GM23248 (cell line): ENCODE data around the gene OR2AE1. TPM values are rescaled to one million over a fixed set of nuclear protein-coding genes. Genes with fewer than 3 reads are reported as not detected.
A peak's percentile ranks its signal among the peaks of the same experiment; 100 is the strongest.
"Not testable (repeated sequence)": the region's sequence is repeated elsewhere in the genome, so short reads cannot be mapped to it uniquely, and the experiment has no call there.

Experiments used
- DNase-seq: peaks from one replicate; pipeline ENCODE4 v3.0.0-alpha.2; 2015
- H2AFZ ChIP-seq: fragments of 200-600 bp; sonication (generic); 2 replicates; pipeline ENCODE4 v1.6.1; 2016; ENCODE audit warnings: antibody characterized with exemption
- H3F3A ChIP-seq: fragments of 200-600 bp; sonication (generic); 2 replicates; pipeline ENCODE4 v1.6.1; 2016; ENCODE audit warnings: mild to moderate bottlenecking, antibody characterized with exemption, mixed run types; ENCODE audit not compliant: insufficient read depth
- H3K27ac ChIP-seq: fragments of 200-600 bp; sonication (generic); 2 replicates; pipeline ENCODE4 v1.5.1; 2016; ENCODE audit warnings: mild to moderate bottlenecking
- H3K27me3 ChIP-seq: fragments of 200-600 bp; sonication (generic); replicated peaks from 2 replicates; pipeline ENCODE4 v1.6.1; 2016; ENCODE audit warnings: mild to moderate bottlenecking; ENCODE audit not compliant: insufficient read depth
- H3K36me3 ChIP-seq: fragments of 200-600 bp; sonication (generic); 2 replicates; pipeline ENCODE4 v1.6.1; 2016; ENCODE audit warnings: low read depth, mild to moderate bottlenecking
- H3K4me1 ChIP-seq: fragments of 200-600 bp; sonication (generic); 2 replicates; pipeline ENCODE4 v1.6.1; 2016; ENCODE audit warnings: mild to moderate bottlenecking; ENCODE audit not compliant: insufficient read depth
- H3K4me2 ChIP-seq: fragments of 200-600 bp; sonication (generic); one replicate; pipeline ENCODE4 v1.6.1; 2016; ENCODE audit warnings: mild to moderate bottlenecking; ENCODE audit not compliant: unreplicated experiment
- H3K4me3 ChIP-seq: fragments of 200-600 bp; sonication (generic); 2 replicates; pipeline ENCODE4 v1.5.1; 2016; ENCODE audit warnings: mild to moderate bottlenecking
- H3K79me2 ChIP-seq: fragments of 200-600 bp; sonication (generic); 2 replicates; pipeline ENCODE4 v1.6.1; 2016; ENCODE audit warnings: mild to moderate bottlenecking; ENCODE audit not compliant: insufficient read depth
- H3K9ac ChIP-seq: fragments of 200-600 bp; sonication (generic); 2 replicates; pipeline ENCODE4 v1.6.1; 2016; ENCODE audit warnings: mild to moderate bottlenecking
- H3K9me2 ChIP-seq: fragments of 200-600 bp; sonication (generic); 2 replicates; pipeline ENCODE4 v1.6.1; 2016; ENCODE audit warnings: mixed run types, mild to moderate bottlenecking, moderate library complexity; ENCODE audit not compliant: insufficient read depth
- H3K9me3 ChIP-seq: fragments of 200-600 bp; sonication (generic); one replicate; pipeline ENCODE4 v1.6.1; 2017; ENCODE audit warnings: low read depth
- H4K20me1 ChIP-seq: fragments of 200-600 bp; sonication (generic); 2 replicates; pipeline ENCODE4 v1.6.0; 2016; ENCODE audit not compliant: insufficient read depth
- EZH2 ChIP-seq: fragments of 200-600 bp; sonication (generic); IDR thresholded peaks from 2 replicates; pipeline ENCODE4 v1.6.1; 2018; ENCODE audit warnings: antibody characterized with exemption, mild to moderate bottlenecking; ENCODE audit not compliant: insufficient read depth, poor library complexity, severe bottlenecking
- EZH2phosphoT487 ChIP-seq: fragments of 200-600 bp; sonication (generic); IDR thresholded peaks from 2 replicates; pipeline ENCODE4 v1.6.1; 2018; ENCODE audit warnings: antibody characterized with exemption, moderate library complexity, mild to moderate bottlenecking, low read depth; ENCODE audit not compliant: insufficient read depth
- WGBS, 2 experiments: methylation state at CpG; one replicate each; pipeline ENCODE4 v1.1.6; 2015 to 2017; ENCODE audit warnings: low lambda C conversion rate in 2 of 2, low coverage in 1 of 2; ENCODE audit errors: missing lambda C conversion rate in 2 of 2; 5-methylcytosine and 5-hydroxymethylcytosine counted together
- in situ Hi-C: fragments of 300-500 bp; cut with MboI; formaldehyde crosslinking; loops from 2 replicates; pipeline ENCODE4 v1.15.0; 2020
- polyA plus RNA-seq: library from polyadenylated mRNA; unstranded; fragments of >200 nt; fragmentation: Nextera tagmentation; extraction: Ambion mirVana; gene quantifications from 2 replicates; pipeline ENCODE4 v1.2.1, GENCODE V29; 2016
- total RNA-seq: library from RNA; depleted of rRNA; stranded (reverse); fragments of >200 nt; shearing (Covaris generic); gene quantifications from 2 replicates; pipeline ENCODE4 v1.2.3, GENCODE V29; 2014

The OR2AE1 gene
- total and polyA plus RNA-seq, 2 experiments from 2014 or later: not detected

DNA sequence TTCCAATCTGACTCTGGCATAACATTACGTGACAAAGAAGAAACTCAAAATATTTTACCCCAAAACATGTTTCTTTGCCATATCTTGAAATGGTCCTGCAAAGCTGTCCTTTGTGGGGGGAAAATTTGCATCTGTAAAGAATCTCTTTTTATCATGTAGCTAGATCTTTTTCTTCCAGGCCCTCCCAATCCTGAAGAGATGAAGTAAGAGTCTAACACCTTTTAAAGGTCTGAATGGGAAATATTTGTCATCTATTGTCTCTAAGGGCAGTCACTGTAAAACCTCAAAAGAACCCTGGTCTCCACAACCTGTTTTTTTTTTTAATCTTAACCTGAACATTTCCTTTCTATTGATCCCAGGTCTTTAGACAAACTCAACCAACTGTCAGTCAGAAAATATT, 8.6 kb downstream of the OR2AE1 start:
- 19 to 20% methylated on average over 1 of the region's 1 CpG for WGBS, 2 experiments
- no peak for TF ChIP-seq EZH2phosphoT487
- no peak for TF ChIP-seq EZH2
- H3K9me3 ChIP-seq: no peaks in the 10 kb centered on the region

DNA sequence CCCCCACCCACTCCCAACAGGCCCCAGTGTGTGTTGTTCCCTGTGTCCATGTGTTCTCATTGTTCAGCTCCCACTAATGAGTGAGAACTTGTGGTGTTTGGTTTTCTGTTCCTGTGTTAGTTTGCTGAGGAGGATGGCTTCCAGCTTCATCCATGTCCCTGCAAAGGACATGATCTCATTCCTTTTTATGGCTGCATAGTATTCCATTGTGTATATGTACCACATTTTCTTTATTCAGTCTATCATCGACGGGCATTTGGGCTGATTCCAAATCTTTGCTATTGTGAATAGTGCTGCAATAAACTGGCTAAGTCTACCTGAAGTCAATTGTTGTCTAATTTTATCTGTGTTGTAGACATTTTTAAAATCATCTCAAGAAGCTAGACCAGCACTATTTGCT, 9.4 kb downstream of the OR2AE1 start:
- H3K79me2 ChIP-seq, H4K20me1 ChIP-seq, H3K4me2 ChIP-seq, H2AFZ ChIP-seq, H3K27ac ChIP-seq, H3K9me3 ChIP-seq, H3F3A ChIP-seq, H3K4me3 ChIP-seq, DNase-seq, H3K27me3 ChIP-seq, H3K36me3 ChIP-seq, H3K9me2 ChIP-seq, H3K4me1 ChIP-seq, H3K9ac ChIP-seq: not testable (repeated sequence)
- in situ Hi-C loops: loop anchor here (10.0 kb wide), 1 partner anchor 63 kb away; no protein-coding TSS in a partner anchor
- 72 to 78% methylated on average over 2 of the region's 2 CpGs for WGBS, 2 experiments

More for the DNA sequence above, 8.6 kb downstream of the OR2AE1 start:
- H3K4me1 ChIP-seq: no peaks in the 10 kb centered on the region
- no peak for DNase-seq
- no peaks in the 10 kb centered on the region for H3K9me2 ChIP-seq
- H2AFZ ChIP-seq: no peak overlapping the region
- in situ Hi-C loops: loop anchor here (10.0 kb wide), 1 partner anchor 63 kb away; no protein-coding TSS in a partner anchor
- H3K27ac ChIP-seq: no peak overlapping the region
- no peaks in the 10 kb centered on the region for H3F3A ChIP-seq
- H3K4me3 ChIP-seq: no peak overlapping the region
- H3K27me3 ChIP-seq: no peaks in the 10 kb centered on the region
- H3K4me2 ChIP-seq: no peak overlapping the region
- H3K9ac ChIP-seq: no peak overlapping the region
- H3K79me2 ChIP-seq: no peaks in the 10 kb centered on the region
- H4K20me1 ChIP-seq: no peaks in the 10 kb centered on the region
- no peaks in the 10 kb centered on the region for H3K36me3 ChIP-seq

GRCh38 chr7:99863847-99864440, 12.9 kb downstream of the OR2AE1 start:
- DNase-seq: peak; percentile 18
- Histone ChIP-seq H3K9me2 (no peaks in the 10 kb centered on the region), H3K27ac (no peak overlapping the region), H3K4me2 (no peak overlapping the region), H3K4me1 (peaks cover 11% of the 10 kb centered on the region), H3K36me3 (no peaks in the 10 kb centered on the region), H3K27me3 (peaks cover 16% of the 10 kb centered on the region; the same call in 1 of the 2 replicates), H3K4me3 (no peak overlapping the region), H4K20me1 (no peaks in the 10 kb centered on the region), H3K9ac (no peak overlapping the region), H2AFZ (no peak overlapping the region), H3F3A (peaks cover 10% of the 10 kb centered on the region), H3K79me2 (no peaks in the 10 kb centered on the region), H3K9me3 (no peaks in the 10 kb centered on the region)
- TF ChIP-seq EZH2 (no peak), EZH2phosphoT487 (no peak)
- in situ Hi-C loops: loop anchor here (10.0 kb wide), 1 partner anchor 59 kb away; no protein-coding TSS in a partner anchor
- 16 to 23% methylated on average over 2 of the region's 2 CpGs for WGBS, 2 experiments

DNA sequence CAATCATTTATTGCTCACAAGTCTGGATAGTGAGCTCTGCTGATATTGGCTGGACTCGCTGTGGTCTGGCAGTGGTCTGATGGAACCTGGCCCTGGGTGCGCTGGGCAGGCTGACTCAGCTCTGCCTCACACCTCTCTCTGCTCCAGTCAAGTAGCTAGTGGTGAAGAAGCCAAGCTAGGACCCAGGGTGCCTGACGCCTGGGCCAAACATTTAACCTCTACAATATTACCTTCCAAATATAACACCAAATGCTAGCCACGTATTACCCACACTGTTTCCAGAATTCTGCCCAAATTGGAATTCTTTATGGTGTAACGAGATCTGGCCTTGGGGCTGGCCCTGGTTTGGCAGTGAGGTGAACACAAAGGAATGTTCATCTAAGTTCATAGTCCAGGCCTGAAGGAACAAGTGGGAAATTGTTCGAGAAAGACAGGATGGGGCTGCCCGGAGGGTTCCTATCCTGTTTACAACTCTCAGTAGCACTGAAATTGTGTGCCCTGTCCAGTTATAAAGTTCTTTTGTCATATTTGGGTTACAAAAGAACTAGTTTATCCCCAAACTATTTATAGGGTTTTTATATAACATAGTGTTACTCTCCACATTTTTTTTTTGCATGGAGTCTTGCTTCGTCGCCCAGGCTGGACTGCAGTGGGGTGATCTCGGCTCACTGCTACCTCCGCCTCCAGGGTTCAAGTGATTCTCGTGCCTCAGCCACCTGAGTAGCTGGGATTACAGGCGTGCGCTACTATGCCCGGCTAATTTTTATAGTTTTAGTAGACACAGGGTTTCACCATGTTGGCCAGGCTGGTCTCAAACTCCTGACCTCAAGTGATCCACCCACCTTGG, 16.3 kb downstream of the OR2AE1 start:
- H4K20me1 ChIP-seq: no peaks in the 10 kb centered on the region
- H3K27me3 ChIP-seq: peaks cover 25% of the 10 kb centered on the region
- DNase-seq: peak; percentile 75
- H3K79me2 ChIP-seq: no peaks in the 10 kb centered on the region
- 68% methylated on average over 15 of the region's 15 CpGs for WGBS, 2 experiments
- in situ Hi-C loops: loop anchor here (10.0 kb wide), 1 partner anchor 56 kb away; no protein-coding TSS in a partner anchor
- no peak overlapping the region for H2AFZ ChIP-seq
- H3K4me1 ChIP-seq: peaks cover 11% of the 10 kb centered on the region
- H3F3A ChIP-seq: peaks cover 10% of the 10 kb centered on the region
- no peak overlapping the region for H3K27ac ChIP-seq
- H3K4me3 ChIP-seq: no peak overlapping the region
- no peaks in the 10 kb centered on the region for H3K36me3 ChIP-seq
- H3K4me2 ChIP-seq: peak overlapping the region; percentile 37
- H3K9me3 ChIP-seq: no peaks in the 10 kb centered on the region
- no peak overlapping the region for H3K9ac ChIP-seq
- TF ChIP-seq EZH2 (no peak), EZH2phosphoT487 (no peak)
- no peaks in the 10 kb centered on the region for H3K9me2 ChIP-seq
